HG02981 (cell line): Measurements from ENCODE around the gene CFAP69.
"Not testable (repeated sequence)": the region's sequence is repeated elsewhere in the genome, so short reads cannot be mapped to it uniquely, and the experiment has no call there.

Source experiments
- ATAC-seq: cut with Tn5 transposase; IDR thresholded peaks from one replicate; pipeline ENCODE4 v1.9.1; 2021; ENCODE audit warnings: mild to moderate bottlenecking, moderate library complexity; ENCODE audit not compliant: unreplicated experiment

Gene CFAP69

GRCh38 chr7:90232430-90232829 lies 12.5 kb upstream of the CFAP69 start:
- no peak for ATAC-seq

- no peak for ATAC-seq
These were observed 11.4 kb upstream of the CFAP69 start for GRCh38 chr7:90233569-90233968.

- no peak for ATAC-seq
These were observed 8.2 kb upstream of the CFAP69 start for GRCh38 chr7:90236721-90237289.

GRCh38 chr7:90238022-90238421 lies 7.0 kb upstream of the CFAP69 start:
- ATAC-seq = no peak

- no peak for ATAC-seq
These were observed 6.4 kb upstream of the CFAP69 start for GRCh38 chr7:90238583-90238982.

GRCh38 chr7:90239050-90239449 lies 5.9 kb upstream of the CFAP69 start:
- no peak for ATAC-seq

- no peak for ATAC-seq
These were observed 5.2 kb upstream of the CFAP69 start for GRCh38 chr7:90239625-90240228.

GRCh38 chr7:90242369-90243168 lies 2.4 kb upstream of the CFAP69 start:
- no peak for ATAC-seq

GRCh38 chr7:90243556-90243955 lies 1.4 kb upstream of the CFAP69 start:
- no peak for ATAC-seq

- no peak for ATAC-seq
These were observed 437 bp upstream of the CFAP69 start for GRCh38 chr7:90244565-90244908.

- ATAC-seq = no peak
These were observed 1.2 kb downstream of the CFAP69 start for GRCh38 chr7:90246171-90246570.

GRCh38 chr7:90248706-90249105 lies 3.7 kb downstream of the CFAP69 start:
- no peak for ATAC-seq

- no peak for ATAC-seq
These were observed 5.8 kb downstream of the CFAP69 start for GRCh38 chr7:90250601-90251303.

- ATAC-seq = no peak
These were observed 6.3 kb downstream of the CFAP69 start for GRCh38 chr7:90251304-90251635.

GRCh38 chr7:90256011-90256410 lies 11.0 kb downstream of the CFAP69 start:
- ATAC-seq = not testable (repeated sequence)

- ATAC-seq = no peak
These were observed 11.8 kb downstream of the CFAP69 start for GRCh38 chr7:90256778-90257177.

- ATAC-seq = no peak
These were observed 16.5 kb downstream of the CFAP69 start for GRCh38 chr7:90261441-90261840.

- ATAC-seq = peak; percentile 91
These were observed 17.5 kb downstream of the CFAP69 start for GRCh38 chr7:90262438-90262837.

GRCh38 chr7:90266808-90267207 lies 21.8 kb downstream of the CFAP69 start:
- no peak for ATAC-seq

GRCh38 chr7:90267263-90267858 lies 22.4 kb downstream of the CFAP69 start:
- no peak for ATAC-seq

GRCh38 chr7:90269163-90269562 lies 24.2 kb downstream of the CFAP69 start:
- ATAC-seq = no peak
